Measurements from ENCODE around the gene PPFIBP1. TPM values are rescaled to one million over a fixed set of nuclear protein-coding genes. Genes with fewer than 3 reads are reported as not detected.
A peak's percentile ranks its signal among the peaks of the same experiment; 100 is the strongest.
"Not testable (repeated sequence)": the region's sequence is repeated elsewhere in the genome, so short reads cannot be mapped to it uniquely, and the experiment has no call there.

The PPFIBP1 gene
- total RNA-seq, 4 donors from 2014 or later: 47.2 to 77.3 (median 52.7) TPM

DNA sequence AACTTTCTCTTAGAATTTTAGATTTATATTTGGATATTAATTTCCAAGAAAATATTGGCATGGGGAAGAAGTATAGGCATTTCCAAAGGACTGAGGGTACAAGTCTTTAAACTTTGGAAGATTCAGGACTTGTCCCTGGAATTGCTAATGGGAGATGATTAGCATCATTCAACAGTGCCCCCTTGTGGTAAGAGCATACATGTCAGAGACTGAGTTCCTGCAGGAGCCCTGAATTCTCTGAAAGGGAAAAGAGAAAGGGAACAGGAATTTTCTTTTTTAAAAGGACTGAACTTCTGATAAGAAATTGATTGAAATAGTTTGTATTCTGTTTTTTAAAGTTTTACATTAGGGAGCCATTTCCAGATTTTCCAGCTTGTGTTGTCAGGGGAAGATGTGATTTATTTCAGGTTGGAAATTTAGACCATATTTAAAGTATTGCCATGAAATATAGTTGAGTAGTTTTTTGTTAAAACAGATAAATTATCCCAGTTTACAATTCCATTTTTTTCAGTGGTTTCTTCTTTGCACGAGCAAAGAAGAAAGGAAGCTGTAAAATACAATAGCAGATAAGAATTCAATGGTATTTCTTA is 128.3 kb downstream of the PPFIBP1 start:
- peak in 1 of 2 donors; percentile 69 for DNase-seq (ENCODE audit: low spot score in 2 of 2)
- intact Hi-C loops (cut with DNase I; ENCODE audit: low total_unique reads): loop anchor here (5.0 kb wide), 1 partner anchor 220 kb away; no protein-coding TSS in a partner anchor
- no peak overlapping the region for H3K4me3 ChIP-seq (ENCODE audit: low read depth, poor library complexity, severe bottlenecking)
- 45 to 46% methylated on average over 1 of the region's 1 CpG for WGBS, 2 donors
- TF ChIP-seq POLR2A (IDR thresholded peaks at IDR 0.05): no peak
- TF ChIP-seq, protein P1, sequence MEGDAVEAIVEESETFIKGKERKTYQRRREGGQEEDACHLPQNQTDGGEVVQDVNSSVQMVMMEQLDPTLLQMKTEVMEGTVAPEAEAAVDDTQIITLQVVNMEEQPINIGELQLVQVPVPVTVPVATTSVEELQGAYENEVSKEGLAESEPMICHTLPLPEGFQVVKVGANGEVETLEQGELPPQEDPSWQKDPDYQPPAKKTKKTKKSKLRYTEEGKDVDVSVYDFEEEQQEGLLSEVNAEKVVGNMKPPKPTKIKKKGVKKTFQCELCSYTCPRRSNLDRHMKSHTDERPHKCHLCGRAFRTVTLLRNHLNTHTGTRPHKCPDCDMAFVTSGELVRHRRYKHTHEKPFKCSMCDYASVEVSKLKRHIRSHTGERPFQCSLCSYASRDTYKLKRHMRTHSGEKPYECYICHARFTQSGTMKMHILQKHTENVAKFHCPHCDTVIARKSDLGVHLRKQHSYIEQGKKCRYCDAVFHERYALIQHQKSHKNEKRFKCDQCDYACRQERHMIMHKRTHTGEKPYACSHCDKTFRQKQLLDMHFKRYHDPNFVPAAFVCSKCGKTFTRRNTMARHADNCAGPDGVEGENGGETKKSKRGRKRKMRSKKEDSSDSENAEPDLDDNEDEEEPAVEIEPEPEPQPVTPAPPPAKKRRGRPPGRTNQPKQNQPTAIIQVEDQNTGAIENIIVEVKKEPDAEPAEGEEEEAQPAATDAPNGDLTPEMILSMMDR (IDR thresholded peaks at IDR 0.05): peak in 1 of 3 donors; percentile 28

DNA sequence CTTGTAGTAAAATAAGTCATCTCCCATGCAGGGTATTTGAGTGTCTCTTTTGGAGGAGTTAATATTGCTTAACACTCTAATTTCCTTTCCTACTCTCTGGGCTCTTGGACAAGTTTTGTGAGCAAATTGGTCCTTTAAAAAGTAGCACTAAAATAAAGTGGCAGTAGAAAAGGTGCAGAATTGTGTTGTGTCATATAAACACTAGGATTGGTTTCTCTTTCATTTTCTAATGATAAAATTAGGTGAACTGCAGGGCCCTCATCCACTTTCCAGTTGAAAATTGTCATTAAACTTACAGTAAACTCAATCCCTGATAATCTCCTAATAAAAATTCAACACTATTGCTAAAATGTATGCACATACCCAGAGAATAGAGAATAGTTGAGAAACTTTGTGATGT is 129.7 kb downstream of the PPFIBP1 start:
- TF ChIP-seq POLR2A (IDR thresholded peaks at IDR 0.05): no peak
- TF ChIP-seq, protein P1 (IDR thresholded peaks at IDR 0.05): no peak
- intact Hi-C loops (cut with DNase I; ENCODE audit: low total_unique reads): loop anchor here (5.0 kb wide), 1 partner anchor 221 kb away; no protein-coding TSS in a partner anchor

DNA sequence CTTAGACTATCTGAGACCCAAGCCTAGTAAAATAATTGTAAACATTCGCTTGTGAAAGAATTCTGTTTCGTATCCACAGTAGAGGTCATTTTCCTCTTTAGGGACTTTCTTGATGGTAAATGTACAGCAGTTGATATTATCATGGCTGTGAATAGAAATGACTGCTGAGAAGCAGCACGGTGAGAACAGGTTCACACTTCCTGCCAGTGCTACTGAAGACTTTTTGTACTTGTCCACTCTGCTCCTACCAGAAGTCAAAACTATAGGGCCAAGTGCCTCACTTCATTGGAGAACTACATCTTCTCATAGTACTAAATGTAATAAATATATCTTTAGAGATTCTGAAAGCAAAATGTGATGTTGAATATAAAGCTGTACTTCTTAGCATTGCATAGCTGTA is 131.5 kb downstream of the PPFIBP1 start:
- WGBS, 2 donors: 80 to 84% methylated on average over 3 of the region's 3 CpGs
- intact Hi-C loops (cut with DNase I; ENCODE audit: low total_unique reads); DNase-seq (ENCODE audit: low spot score in 2 of 2); H3K4me3 ChIP-seq (ENCODE audit: low read depth, poor library complexity, severe bottlenecking): not testable (repeated sequence)

More for the DNA sequence above, 129.7 kb downstream of the PPFIBP1 start:
- H3K4me3 ChIP-seq (ENCODE audit: low read depth, poor library complexity, severe bottlenecking): no peak overlapping the region
- no peak for DNase-seq (ENCODE audit: low spot score in 2 of 2)

DNA sequence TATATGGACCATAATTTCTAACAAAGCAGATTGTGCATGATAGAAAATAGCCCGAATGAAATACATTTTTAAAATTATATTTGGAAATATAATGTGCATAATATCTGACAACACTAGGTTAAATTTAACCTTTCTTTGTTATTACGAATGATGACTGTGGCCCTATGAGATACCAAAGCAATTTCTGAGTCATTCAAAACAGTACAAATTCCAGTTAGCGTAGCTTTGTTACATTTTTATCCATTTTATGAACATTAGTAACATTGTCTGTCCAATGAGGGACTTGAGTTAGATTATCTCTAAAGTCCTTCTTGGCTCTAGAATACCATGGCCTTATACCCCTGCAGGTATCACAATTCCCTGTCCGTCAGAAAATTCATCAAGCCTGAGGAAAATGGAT is 133.3 kb downstream of the PPFIBP1 start:
- H3K4me3 ChIP-seq (ENCODE audit: low read depth, poor library complexity, severe bottlenecking): no peak overlapping the region
- no peak for DNase-seq (ENCODE audit: low spot score in 2 of 2)
- intact Hi-C loops (cut with DNase I; ENCODE audit: low total_unique reads): no loop called here
- 94 to 95% methylated on average over 4 of the region's 4 CpGs for WGBS, 2 donors
- TF ChIP-seq POLR2A (IDR thresholded peaks at IDR 0.05): no peak
- TF ChIP-seq, protein P1 (IDR thresholded peaks at IDR 0.05): no peak

DNA sequence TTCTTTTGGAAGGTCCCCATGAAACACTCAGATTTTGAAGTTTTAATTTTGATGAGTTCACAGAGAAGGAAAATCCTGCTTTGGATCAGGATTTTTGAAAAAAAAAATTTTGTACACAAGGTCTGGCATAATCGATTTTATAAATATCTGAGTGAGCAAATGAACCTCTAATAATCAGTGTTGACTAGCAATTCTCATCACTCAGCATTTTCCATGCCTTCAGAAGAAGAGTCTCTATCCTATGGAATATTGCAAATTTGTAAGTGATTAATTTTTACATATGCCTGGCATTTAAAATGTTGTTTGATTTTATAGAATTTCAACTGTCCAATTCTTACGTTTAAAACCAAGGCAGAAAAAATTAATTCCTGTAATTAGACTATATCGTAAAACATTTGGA is 141.7 kb downstream of the PPFIBP1 start:
- 78 to 80% methylated on average over 3 of the region's 3 CpGs for WGBS, 2 donors

DNA sequence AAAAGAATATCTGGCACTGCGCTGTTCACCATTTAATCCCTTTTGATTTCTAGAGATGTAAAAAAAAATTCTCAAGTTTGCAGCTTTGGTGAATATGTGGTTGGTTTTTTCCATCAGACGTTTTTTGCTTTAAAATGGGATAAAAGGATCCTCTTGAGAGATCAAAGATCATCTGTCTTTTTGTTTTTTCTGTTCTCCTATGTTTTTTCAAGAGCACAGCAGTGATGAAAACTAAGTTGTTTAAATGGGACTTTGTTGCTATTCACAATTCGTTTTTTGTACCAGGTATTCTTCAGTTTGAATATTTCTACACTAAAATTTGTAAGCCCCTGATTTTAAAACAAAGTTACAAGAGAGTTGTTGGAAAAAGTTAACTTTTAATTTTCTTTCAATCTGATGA is 142.5 kb downstream of the PPFIBP1 start:
- no peak for DNase-seq (ENCODE audit: low spot score in 2 of 2)
- TF ChIP-seq POLR2A (IDR thresholded peaks at IDR 0.05): no peak
- TF ChIP-seq, protein P1 (IDR thresholded peaks at IDR 0.05): no peak
- no peak overlapping the region for H3K4me3 ChIP-seq (ENCODE audit: low read depth, poor library complexity, severe bottlenecking)
- intact Hi-C loops (cut with DNase I; ENCODE audit: low total_unique reads): no loop called here
- WGBS, 2 donors: 60 to 72% methylated on average over 3 of the region's 3 CpGs

More for the DNA sequence above, 141.7 kb downstream of the PPFIBP1 start:
- intact Hi-C loops (cut with DNase I; ENCODE audit: low total_unique reads): no loop called here
- no peak overlapping the region for H3K4me3 ChIP-seq (ENCODE audit: low read depth, poor library complexity, severe bottlenecking)
- no peak for TF ChIP-seq POLR2A (IDR thresholded peaks at IDR 0.05)
- TF ChIP-seq, protein P1 (IDR thresholded peaks at IDR 0.05): no peak
- DNase-seq (ENCODE audit: low spot score in 2 of 2): no peak

Measured in lower leg skin (tissue), 4 donors.